Endothelial cell of umbilical vein (primary cell): ENCODE data around the gene MASP1. TPM values are rescaled to one million over a fixed set of nuclear protein-coding genes. Genes with fewer than 3 reads are reported as not detected.

Source experiments
- BruUV-seq: library from RNA; stranded (reverse); fragments of 400-500 nt; replicated peaks from 2 replicates; lab custom pipeline; 2021; lab: Mats Ljungman, UMichigan
- CTCF ChIA-PET: fragments of 300-600, 350-600 bp; sonication (Branson Sonifier 250); formaldehyde crosslinking; loops from one replicate; lab custom pipeline; 2021; ENCODE audit warnings: antibody characterized with exemption, inconsistent platforms; lab: Charles Lee
- POLR2A ChIA-PET: fragments of 300-600, 350-600 bp; sonication (Branson Sonifier 250); formaldehyde crosslinking; loops from one replicate; lab custom pipeline; 2021; ENCODE audit warnings: antibody characterized with exemption, inconsistent platforms; lab: Charles Lee
- DNase-seq: peaks from one replicate; pipeline ENCODE4 v3.0.0-alpha.2; 2011; ENCODE audit warnings: low read depth, low spot score
- FAIRE-seq: peaks from 2 replicates; lab custom pipeline; 2011; peaks lifted over from hg19 to GRCh38; lab: Jason Lieb, UNC
- H2AFZ ChIP-seq: 2 replicates; pipeline ENCODE4 v1.6.0; 2012; ENCODE audit warnings: low read depth, low read length, control low read depth, inconsistent platforms
- H3K27ac ChIP-seq: 2 replicates; pipeline ENCODE4 v1.5.1; 2011; ENCODE audit warnings: low read depth, mild to moderate bottlenecking, control low read depth, low read length, moderate library complexity; ENCODE audit not compliant: insufficient read depth
- H3K27me3 ChIP-seq, 2 experiments: 2 replicates each; pipeline versions ENCODE4 v1.6.0 to v1.6.1; 2011; ENCODE audit warnings: low read length in 2 of 2, mixed read lengths in 1 of 2; ENCODE audit not compliant: control insufficient read depth in 2 of 2, insufficient read depth in 2 of 2
- H3K36me3 ChIP-seq, 2 experiments: 2 replicates in 1 of 2; 3 replicates in 1 of 2; pipeline ENCODE4 v1.5.1; 2011; ENCODE audit warnings: low read length in 2 of 2, mild to moderate bottlenecking in 1 of 2, moderate library complexity in 1 of 2; ENCODE audit not compliant: control insufficient read depth in 2 of 2, insufficient read depth in 2 of 2; ENCODE audit errors: extremely low read depth in 1 of 2
- H3K4me1 ChIP-seq: 3 replicates; pipeline ENCODE4 v1.5.1; 2011; ENCODE audit warnings: mild to moderate bottlenecking, low read length; ENCODE audit not compliant: control insufficient read depth, insufficient read depth; ENCODE audit errors: extremely low read depth
- H3K4me2 ChIP-seq: 2 replicates; pipeline ENCODE4 v1.6.1; 2011; ENCODE audit warnings: low read length, control low read depth, mixed read lengths; ENCODE audit not compliant: insufficient read depth
- H3K4me3 ChIP-seq, 3 experiments: fragments of 200-600 bp in 1 of 3; sonication (generic), shearing (Covaris generic) in 1 of 3; replicated peaks in 1 of 3; 2 replicates each; pipeline ENCODE4 v1.5.1; 2011 to 2016; ENCODE audit warnings: control low read depth in 3 of 3, low read length in 3 of 3, mild to moderate bottlenecking in 2 of 3, inconsistent platforms in 1 of 3, low read depth in 1 of 3, moderate library complexity in 1 of 3; ENCODE audit not compliant: insufficient read depth in 1 of 3
- H3K79me2 ChIP-seq: 2 replicates; pipeline ENCODE4 v1.6.0; 2012; ENCODE audit warnings: low read length, inconsistent platforms; ENCODE audit not compliant: control insufficient read depth, insufficient read depth
- H3K9ac ChIP-seq: replicated peaks from 2 replicates; pipeline ENCODE3; 2011; ENCODE audit warnings: low read length, control low read depth; ENCODE audit not compliant: insufficient read depth; ENCODE audit errors: extremely low read depth
- H3K9me1 ChIP-seq: replicated peaks from 3 replicates; pipeline ENCODE4 v1.6.0; 2011; ENCODE audit warnings: mild to moderate bottlenecking, low read length; ENCODE audit not compliant: control insufficient read depth, insufficient read depth; ENCODE audit errors: extremely low read depth
- H3K9me3 ChIP-seq: replicated peaks from 2 replicates; pipeline ENCODE4 v1.5.1; 2012; ENCODE audit warnings: low read length, inconsistent platforms; ENCODE audit not compliant: control insufficient read depth, insufficient read depth
- H4K20me1 ChIP-seq: replicated peaks from 2 replicates; pipeline ENCODE3; 2011; ENCODE audit warnings: mild to moderate bottlenecking, low read length; ENCODE audit not compliant: control insufficient read depth, insufficient read depth; ENCODE audit errors: extremely low read depth
- CTCF ChIP-seq, 2 donors: IDR thresholded peaks; 1 replicate in 1 of 2; 2 replicates in 1 of 2; pipeline ENCODE4 v1.5.1; 2011; ENCODE audit warnings: low read length in 2 of 2, mild to moderate bottlenecking in 2 of 2, moderate library complexity in 2 of 2, control low read depth in 1 of 2, inconsistent platforms in 1 of 2, low read depth in 1 of 2; ENCODE audit not compliant: insufficient read depth in 1 of 2; ENCODE audit errors: extremely low read depth in 1 of 2
- EZH2 ChIP-seq: IDR thresholded peaks from 2 replicates; pipeline ENCODE4 v1.6.1; 2012; ENCODE audit warnings: borderline replicate concordance, low read depth, mild to moderate bottlenecking, moderate library complexity, low read length, inconsistent platforms; ENCODE audit not compliant: severe bottlenecking
- FOS ChIP-seq: IDR thresholded peaks from 2 replicates; pipeline ENCODE4 v1.6.1; 2011; ENCODE audit warnings: mild to moderate bottlenecking, low read length, moderate library complexity, borderline replicate concordance; ENCODE audit not compliant: insufficient read depth
- GATA2 ChIP-seq: IDR thresholded peaks from 2 replicates; pipeline ENCODE4 v1.7.0; 2011; ENCODE audit warnings: low read depth, mild to moderate bottlenecking, moderate library complexity, mixed read lengths, low read length; ENCODE audit not compliant: insufficient read length, insufficient read depth
- JUN ChIP-seq: IDR thresholded peaks from 2 replicates; pipeline ENCODE4 v1.6.1; 2011; ENCODE audit warnings: borderline replicate concordance, low read depth; ENCODE audit not compliant: insufficient read length, insufficient read depth
- MAX ChIP-seq: IDR thresholded peaks from 2 replicates; pipeline ENCODE4 v1.6.1; 2011; ENCODE audit not compliant: insufficient read depth, insufficient read length
- MYC ChIP-seq: IDR thresholded peaks from one replicate; pipeline ENCODE4 v1.6.1; 2011; ENCODE audit warnings: mild to moderate bottlenecking, low read depth, low read length
- POLR2A ChIP-seq: IDR thresholded peaks from 2 replicates; pipeline ENCODE4 v1.6.1; 2012; ENCODE audit warnings: low read depth, mild to moderate bottlenecking, control low read depth, low read length
- POLR2AphosphoS5 ChIP-seq: IDR thresholded peaks from 2 replicates; pipeline ENCODE4 v1.6.1; 2012; ENCODE audit warnings: low read depth, mild to moderate bottlenecking, control low read depth, low read length, moderate library complexity; ENCODE audit not compliant: insufficient read depth
- dilution Hi-C: fragments of 300-500 bp; cut with MboI; formaldehyde crosslinking; loops from one replicate; pipeline ENCODE4 v1.15.0; 2019; ENCODE audit warnings: low sequenced_read_pairs; ENCODE audit not compliant: extremely low pct_ligation_motif_present
- intact Hi-C: fragments of 100-400 bp; cut with micrococcal nuclease; formaldehyde crosslinking; loops from one replicate; pipeline ENCODE4 v1.10.0; 2022
- polyA plus RNA-seq, 4 experiments: library from polyadenylated mRNA; depleted of rRNA in 3 of 4; stranded (reverse) in 3 of 4; unstranded in 1 of 4; fragments of >200 nt; gene quantifications; 2 replicates each; pipeline versions ENCODE4 v1.2.1 to v1.2.3, GENCODE V29; 2011 to 2012; ENCODE audit warnings: missing spikeins in 1 of 4
- total RNA-seq: library from RNA; stranded (reverse); gene quantifications from 2 replicates; pipeline ENCODE4 v1.2.3, GENCODE V29; 2021

Gene MASP1
- total and polyA plus RNA-seq, 2 donors (not counting 3 experiments of a cell fraction or from before 2014, with no cell fraction given) = 0.31 to 0.50 TPM

GRCh38 chr3:187191271-187191670 is 100.3 kb downstream of the MASP1 start:
- Histone ChIP-seq H3K9me3 (no peaks in the 10 kb centered on the region), H3K9me1 (no peaks in the 10 kb centered on the region), H3K27me3 (peaks cover 3 to 5% of the 10 kb centered on the region in 2 experiments), H3K36me3 (no peaks in the 10 kb centered on the region), H4K20me1 (no peaks in the 10 kb centered on the region), H3K9ac (no peak overlapping the region), H3K4me3 (no peak overlapping the region), H3K4me2 (no peak overlapping the region), H2AFZ (no peak overlapping the region), H3K79me2 (no peaks in the 10 kb centered on the region), H3K4me1 (no peaks in the 10 kb centered on the region), H3K27ac (no peak overlapping the region)
- FAIRE-seq = no peak
- TF ChIP-seq MAX (no peak), POLR2A (no peak), EZH2 (no peak), JUN (no peak), GATA2 (no peak), FOS (no peak), MYC (no peak), POLR2AphosphoS5 (no peak), CTCF (IDR thresholded peaks at IDR 0.05; ENCODE audit: extremely low read depth in 1 of 2, insufficient read depth in 1 of 2, low read depth in 1 of 2, low read length in 2 of 2) (no peak)
- POLR2A ChIA-PET = no interaction called here
- no peak for DNase-seq
- CTCF ChIA-PET = interaction anchor here (0.6 kb wide), 1 partner anchor 27 kb away, joined by 4 read pairs; no protein-coding TSS in a partner anchor
- dilution Hi-C loops (no loop called here), intact Hi-C loops (no loop called here)
- no TSS peak for BruUV-seq
